OCI-LY3 (cell line): Measurements from ENCODE around the gene DNM1.

Source experiments
- EZH2phosphoT487 ChIP-seq: fragments of 200-600 bp; shearing (Covaris generic); IDR thresholded peaks from 2 replicates; pipeline ENCODE4 v1.6.1; 2018; ENCODE audit warnings: antibody characterized with exemption, mixed run types, low read depth
- TF ChIP-seq, protein P1 (sequence below): fragments of 200-600, 300-600 bp; sonication (generic); IDR thresholded peaks from 2 replicates; pipeline ENCODE4 v1.5.1; 2014; ENCODE audit warnings: antibody characterized with exemption, low read length, low read depth

DNA sequence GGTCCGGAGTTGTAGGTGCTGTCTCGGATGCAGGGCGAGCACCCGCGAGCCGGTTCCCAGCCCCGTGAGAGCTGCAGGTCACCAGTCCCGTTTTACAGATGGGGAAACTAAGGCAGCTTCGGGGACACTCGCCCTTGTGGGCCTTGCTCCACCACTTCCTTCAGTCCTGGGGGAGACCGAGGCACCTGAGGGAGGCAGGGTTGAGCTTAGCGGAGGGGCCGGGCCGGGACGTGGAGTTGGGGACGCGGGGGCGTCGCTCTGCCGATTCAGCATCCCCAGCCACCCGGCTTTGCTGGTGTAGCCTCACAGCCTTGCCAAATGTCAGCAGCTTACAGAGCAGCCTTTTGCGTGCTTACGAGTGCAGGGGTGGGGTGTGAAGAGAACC is 42.6 kb upstream of the DNM1 start:
- TF ChIP-seq, protein P1, sequence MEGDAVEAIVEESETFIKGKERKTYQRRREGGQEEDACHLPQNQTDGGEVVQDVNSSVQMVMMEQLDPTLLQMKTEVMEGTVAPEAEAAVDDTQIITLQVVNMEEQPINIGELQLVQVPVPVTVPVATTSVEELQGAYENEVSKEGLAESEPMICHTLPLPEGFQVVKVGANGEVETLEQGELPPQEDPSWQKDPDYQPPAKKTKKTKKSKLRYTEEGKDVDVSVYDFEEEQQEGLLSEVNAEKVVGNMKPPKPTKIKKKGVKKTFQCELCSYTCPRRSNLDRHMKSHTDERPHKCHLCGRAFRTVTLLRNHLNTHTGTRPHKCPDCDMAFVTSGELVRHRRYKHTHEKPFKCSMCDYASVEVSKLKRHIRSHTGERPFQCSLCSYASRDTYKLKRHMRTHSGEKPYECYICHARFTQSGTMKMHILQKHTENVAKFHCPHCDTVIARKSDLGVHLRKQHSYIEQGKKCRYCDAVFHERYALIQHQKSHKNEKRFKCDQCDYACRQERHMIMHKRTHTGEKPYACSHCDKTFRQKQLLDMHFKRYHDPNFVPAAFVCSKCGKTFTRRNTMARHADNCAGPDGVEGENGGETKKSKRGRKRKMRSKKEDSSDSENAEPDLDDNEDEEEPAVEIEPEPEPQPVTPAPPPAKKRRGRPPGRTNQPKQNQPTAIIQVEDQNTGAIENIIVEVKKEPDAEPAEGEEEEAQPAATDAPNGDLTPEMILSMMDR: no peak
- no peak for TF ChIP-seq EZH2phosphoT487
